ENCODE data around the gene FAM83G.
"Not testable (repeated sequence)": the region's sequence is repeated elsewhere in the genome, so short reads cannot be mapped to it uniquely, and the experiment has no call there.

The FAM83G gene, protein sequence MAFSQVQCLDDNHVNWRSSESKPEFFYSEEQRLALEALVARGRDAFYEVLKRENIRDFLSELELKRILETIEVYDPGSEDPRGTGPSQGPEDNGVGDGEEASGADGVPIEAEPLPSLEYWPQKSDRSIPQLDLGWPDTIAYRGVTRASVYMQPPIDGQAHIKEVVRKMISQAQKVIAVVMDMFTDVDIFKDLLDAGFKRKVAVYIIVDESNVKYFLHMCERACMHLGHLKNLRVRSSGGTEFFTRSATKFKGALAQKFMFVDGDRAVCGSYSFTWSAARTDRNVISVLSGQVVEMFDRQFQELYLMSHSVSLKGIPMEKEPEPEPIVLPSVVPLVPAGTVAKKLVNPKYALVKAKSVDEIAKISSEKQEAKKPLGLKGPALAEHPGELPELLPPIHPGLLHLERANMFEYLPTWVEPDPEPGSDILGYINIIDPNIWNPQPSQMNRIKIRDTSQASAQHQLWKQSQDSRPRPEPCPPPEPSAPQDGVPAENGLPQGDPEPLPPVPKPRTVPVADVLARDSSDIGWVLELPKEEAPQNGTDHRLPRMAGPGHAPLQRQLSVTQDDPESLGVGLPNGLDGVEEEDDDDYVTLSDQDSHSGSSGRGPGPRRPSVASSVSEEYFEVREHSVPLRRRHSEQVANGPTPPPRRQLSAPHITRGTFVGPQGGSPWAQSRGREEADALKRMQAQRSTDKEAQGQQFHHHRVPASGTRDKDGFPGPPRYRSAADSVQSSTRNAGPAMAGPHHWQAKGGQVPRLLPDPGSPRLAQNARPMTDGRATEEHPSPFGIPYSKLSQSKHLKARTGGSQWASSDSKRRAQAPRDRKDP

DNA sequence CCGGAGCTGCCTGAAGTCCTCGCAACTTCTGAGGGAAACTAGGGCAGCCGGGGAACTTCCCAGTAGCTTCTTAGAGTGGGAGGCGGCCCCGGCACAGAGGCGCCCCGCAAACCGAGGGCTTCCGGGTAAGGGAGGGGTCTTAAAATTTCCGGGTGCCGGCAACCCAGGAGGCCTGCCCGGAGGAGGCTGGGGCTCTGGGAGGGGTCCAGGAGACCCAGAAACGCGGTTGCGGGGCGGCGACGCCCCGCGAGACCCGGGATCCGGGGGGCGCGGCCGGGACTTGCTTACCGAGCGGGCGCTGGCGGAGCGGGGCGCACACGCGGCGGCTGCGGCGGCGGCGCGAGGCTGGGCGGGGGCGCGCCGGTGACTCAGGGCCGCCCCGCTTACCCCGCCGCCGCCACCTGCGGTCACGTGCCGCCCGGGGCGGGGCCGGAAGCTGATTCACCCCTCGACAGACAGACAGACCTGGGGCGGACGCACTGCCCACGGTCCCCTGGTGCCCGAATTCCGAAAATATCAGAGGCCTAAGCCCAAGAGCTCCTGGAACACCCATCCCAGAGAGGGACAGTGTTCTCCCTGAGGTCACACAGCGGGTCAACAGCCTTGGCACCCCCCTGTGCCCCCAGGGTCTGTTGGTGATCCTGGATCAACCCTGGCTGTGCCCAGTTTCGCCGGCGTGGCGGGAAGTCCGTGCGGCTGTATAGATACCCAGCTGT is at the start of gene FAM83G:
TSS of gene FAM83G (minus strand) at position 344 of the 716 bp plus-strand sequence. CDS start 723 bp downstream, outside the sequence.
- DNase-seq = peak; percentile 52 to 89 (median 68)

DNA sequence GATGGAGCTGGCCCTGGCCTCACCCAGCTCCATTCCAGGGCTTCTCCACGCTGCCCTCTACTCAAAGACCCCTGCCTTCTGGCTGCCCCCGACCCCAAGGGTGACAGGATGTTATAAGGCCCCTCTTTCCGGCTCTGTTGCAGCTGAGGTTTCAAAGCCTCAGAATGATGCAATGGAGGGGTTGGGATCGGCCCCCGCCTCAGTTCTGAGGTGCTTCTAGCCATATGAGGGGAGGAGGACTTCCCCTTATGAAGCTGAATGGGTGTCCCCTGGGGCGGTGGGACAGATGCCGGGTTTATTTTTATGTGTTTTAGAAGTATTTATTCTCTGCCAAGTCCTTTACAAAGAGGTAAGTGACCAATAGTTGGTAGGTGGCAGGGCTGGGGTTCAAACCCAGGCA is 44.3 kb upstream of the FAM83G start:
- not testable (repeated sequence) for DNase-seq

DNA sequence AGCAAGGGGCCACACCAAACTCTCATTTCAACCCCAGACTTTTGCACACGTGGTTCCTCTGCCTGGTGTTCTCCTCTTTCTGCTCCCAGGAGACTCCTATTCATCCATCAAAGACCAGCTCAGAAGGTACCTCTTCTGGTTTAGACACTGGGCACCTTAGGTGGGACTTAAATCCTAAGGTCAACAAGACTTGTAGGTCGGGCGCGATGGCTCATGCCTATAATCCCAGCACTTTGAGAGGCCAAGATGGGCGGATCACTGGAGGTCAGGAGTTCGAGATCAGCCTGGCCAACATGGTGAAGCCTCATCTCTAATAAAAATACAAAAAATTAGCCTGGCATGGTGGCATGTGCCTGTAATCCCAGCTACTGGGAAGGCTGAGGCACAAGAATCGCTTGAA is 42.9 kb upstream of the FAM83G start:
- not testable (repeated sequence) for DNase-seq

DNA sequence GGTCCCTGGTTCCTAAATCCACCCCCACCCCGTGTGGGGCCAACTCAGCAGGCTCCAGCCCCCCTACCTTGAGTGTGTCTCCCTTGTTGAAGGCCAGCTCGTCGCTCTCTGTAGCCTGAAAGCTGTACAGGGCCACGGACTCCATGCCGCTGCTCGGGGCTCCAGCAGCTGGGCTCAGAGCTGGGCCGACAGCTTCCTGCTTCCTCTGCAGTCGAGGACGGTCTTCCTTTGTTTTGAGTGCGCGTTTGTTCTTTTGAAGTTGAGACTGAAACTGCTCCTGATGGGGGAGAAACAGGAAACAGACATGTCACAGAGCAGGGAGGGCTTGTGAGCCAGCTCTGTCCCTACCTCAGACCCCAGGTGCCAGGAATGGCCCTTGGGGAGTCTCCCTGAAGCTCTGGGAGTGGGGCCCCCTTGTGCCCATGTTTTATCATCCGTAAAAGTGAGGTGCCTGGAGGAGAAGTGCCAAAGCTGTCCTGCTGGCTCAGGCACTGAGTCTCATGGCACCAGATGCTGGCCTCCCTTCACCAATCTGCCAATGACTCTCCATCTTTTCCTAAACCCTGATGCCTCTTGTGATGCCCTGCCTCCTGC is 42.3 kb upstream of the FAM83G start, which contains the start of gene GRAP:
TSS of gene GRAP (minus strand) at position 176 of the 594 bp plus-strand sequence. CDS start at position 145, 31 bp downstream.
- DNase-seq = not testable (repeated sequence)

DNA sequence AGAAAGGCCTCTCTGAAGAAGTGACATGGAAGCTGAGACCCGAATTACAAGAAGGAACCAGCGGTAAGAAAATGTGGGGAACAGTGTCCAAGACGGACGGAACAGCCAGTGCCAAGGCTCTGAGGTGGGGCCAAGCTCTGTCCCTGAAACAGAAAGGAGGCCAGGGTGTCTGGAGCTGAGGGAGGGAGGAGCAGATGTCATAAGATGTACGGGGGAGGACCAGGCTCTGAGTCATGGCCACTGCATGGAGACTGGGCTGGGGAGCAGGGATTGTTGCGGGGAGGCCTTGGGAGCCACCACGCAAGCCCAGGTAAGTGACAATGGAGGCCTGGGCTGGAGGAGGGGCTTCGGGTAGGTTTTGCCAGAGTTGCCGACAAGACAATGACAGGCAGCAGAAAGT is 40.1 kb upstream of the FAM83G start:
- DNase-seq = not testable (repeated sequence)

DNA sequence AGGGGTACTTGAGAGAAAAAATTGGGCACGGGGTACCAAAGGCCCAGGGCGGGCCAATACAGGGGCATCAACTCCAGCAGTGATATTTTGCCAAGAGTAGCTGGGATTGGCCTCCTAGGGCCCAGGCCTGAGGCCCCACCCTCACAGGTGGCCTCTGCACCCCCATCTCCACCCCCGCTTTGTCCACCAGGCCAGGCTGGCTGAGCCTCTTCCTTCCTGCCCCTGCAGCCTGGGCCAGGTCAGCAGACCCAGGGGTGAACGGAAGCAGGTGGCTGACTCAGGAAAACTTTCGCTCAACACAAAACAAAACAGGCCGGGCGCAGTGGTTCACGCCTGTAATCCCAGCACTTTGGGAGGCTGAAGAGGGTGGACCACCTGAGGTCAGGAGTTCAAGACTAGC is 38.5 kb upstream of the FAM83G start:
- DNase-seq = not testable (repeated sequence)

DNA sequence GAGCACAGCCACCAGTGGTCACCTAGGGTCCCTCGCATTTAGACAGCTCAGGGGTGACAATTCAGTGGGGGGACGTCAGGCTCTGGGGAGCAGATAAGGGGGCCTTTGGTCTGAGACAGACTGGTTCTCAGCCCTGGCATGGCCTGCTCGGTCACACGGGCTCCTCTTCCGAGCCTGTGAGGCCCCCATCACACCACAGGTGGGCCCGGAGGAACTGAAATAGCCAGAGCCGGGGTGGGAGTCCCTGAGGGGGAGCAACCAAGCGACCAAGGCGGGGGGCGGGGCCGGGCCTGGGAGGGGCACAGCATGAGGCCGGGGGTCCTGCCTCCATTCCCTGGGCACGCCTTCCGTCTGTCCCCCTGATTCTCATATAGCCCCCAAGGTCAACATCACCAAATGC is 37.8 kb upstream of the FAM83G start:
- not testable (repeated sequence) for DNase-seq

DNA sequence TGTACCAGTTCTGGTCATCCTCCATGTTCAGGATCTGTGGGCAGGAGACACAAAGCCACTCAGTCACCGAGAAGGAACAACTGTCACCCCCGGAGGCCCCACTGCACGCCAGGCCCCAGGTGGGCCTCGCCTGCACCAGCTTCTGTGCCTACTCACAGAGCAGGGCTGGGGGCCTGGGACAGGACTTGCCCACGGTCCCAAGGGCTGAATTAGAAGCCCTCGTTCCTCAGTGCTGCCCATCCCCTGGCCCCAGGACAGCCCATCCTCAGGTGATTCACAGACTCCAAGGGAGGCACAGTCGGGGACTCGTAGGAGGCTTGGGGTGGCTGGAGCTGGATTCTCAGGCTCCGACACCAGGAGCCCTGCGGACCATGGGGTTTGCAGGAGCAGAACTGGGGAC is 37.3 kb upstream of the FAM83G start:
- DNase-seq = not testable (repeated sequence)

DNA sequence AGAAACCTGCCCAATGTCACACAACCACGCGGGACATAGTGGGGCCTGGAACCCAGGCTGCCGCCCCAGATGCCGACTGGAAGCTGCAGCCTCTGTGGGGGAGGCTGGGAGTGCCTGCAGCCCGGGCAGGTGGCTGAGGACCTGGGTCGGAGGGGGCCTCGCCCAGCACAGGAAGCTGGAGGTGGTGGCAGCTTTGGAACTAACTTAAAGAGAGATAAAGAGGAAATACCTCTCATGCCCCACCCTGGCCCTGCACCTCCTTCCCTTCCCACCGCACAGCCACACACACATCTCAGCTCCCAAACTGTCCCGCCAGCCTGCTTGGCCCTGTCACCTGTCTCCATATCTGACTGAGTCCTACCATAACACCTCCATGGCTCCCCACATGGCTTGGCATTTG is 35.8 kb upstream of the FAM83G start:
- DNase-seq = not testable (repeated sequence)

DNA sequence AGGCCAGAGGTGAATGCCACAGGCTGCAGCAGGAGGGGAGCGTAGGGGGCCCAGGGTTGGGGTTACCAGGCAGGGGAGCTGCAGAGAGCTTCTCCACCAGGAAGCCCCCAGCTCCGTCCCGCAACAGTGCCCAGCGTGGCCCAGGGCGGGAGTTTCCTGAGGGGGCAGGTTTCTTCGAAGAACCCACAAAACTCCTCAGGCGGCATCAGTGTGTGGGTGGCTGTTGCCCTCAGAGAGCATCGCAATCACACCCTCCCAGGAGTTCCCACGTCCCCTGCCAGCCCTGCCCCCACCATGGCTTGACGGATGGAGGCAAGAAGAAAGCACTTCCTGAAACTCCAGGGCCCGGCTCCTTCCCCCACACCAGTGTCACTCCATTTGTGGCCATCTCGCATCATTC is 34.2 kb upstream of the FAM83G start:
- DNase-seq = not testable (repeated sequence)

DNA sequence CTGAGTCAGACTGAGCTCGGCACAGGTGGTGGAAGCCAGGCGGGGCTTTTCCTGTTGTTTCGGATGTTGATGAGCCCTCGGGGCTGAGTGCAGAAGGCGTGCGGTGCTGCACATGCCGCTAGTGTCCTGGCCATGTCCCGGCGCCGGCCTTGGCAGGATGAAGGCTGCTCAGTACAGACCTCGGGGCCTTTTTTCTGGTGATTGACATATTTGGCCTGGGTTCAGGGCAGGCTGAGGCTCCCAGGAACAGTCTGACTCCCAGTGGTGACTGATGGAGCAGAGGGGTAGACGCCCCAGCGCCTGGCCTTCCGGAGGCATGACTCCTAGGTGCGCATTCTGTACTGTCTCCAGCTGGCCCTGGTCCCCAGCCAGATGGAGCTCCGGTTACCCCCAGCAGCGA is 33.4 kb upstream of the FAM83G start:
- DNase-seq = not testable (repeated sequence)

DNA sequence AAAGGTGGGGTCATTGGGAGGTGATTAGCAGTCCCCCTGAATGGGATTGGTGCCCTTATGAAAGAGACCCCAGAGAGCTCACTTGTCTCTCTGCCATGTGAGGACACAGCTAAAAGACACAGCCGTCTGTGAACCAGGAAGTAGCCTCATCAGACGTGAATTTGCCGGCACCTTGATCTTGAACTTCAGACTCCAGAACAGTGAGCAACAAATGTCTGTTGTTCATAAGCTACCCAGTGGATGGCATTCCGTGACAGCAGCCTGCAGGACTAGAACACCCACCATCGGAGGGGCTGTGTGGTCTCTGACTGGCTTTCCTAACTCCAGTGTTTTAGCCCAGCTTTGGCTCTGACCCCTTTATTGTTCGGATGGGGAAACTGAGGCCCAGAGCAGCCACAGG is 33.0 kb upstream of the FAM83G start:
- not testable (repeated sequence) for DNase-seq

DNA sequence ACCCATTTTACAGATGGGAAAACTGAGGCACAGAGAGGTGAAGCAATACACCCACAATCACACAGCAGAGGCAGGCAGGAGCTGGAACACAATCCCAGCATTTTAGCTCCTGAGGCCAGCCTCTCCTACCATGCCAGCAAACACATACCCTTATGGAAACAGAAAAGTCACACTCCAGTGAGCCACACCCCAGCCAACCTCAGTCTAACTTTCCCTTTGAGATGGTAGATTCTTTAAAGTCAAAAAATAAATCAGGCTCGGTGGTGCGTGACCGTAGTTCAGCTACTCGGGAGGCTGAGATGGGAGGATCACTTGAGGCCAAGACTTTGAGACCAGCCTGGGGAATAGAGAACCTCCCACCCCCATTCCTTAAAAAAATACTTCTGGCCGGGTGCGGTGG is 31.6 kb upstream of the FAM83G start:
- not testable (repeated sequence) for DNase-seq

DNA sequence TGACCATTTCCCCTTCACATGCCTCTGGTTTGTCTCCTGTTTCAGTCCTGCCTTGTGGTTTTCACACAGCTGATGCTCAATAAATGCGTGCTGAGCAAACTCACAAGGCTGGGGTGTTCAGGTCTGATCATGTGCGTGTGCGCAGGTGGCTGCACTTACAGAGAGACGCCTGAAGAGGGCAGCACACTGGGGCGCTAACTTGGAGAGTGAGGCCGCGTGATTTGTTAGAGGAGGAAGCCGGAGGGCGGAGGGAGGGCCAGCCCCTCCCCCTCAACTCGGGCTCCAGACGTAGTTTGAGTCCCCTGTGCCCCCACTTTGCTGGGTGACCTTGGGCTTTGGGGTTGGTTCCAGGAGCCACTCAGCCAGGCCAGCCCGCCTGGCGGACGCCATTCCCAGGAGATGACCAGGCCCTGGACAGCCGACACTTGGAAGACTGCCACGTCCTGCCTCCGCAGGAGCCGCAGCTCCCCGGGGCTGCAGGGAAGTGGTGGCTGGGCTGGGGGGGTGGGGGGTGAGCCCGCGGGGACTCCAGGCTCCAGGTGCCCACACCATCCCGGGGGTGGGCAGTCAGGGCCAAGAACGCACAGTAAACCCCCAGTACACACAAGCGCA is 27.9 kb upstream of the FAM83G start:
- DNase-seq = not testable (repeated sequence)

DNA sequence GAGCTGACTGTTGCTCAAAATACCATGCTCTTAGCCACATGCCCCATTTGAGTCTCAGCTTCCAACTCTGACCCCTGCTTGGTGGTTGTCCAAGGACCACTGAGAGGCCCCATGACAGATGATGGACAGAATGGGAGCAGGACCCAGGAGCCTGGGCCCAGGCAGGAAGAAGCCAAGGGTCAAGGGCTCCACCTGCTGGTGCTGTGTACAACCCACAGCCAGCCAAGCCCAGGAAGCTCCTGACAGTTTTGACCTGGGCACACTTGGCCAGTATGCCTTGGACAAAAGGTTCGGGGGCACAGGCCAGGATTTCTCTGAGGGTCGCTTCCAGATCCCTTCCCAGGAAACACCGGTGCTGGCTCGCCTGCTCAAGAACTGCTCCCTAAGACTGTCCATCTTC is 27.2 kb upstream of the FAM83G start:
- not testable (repeated sequence) for DNase-seq

DNA sequence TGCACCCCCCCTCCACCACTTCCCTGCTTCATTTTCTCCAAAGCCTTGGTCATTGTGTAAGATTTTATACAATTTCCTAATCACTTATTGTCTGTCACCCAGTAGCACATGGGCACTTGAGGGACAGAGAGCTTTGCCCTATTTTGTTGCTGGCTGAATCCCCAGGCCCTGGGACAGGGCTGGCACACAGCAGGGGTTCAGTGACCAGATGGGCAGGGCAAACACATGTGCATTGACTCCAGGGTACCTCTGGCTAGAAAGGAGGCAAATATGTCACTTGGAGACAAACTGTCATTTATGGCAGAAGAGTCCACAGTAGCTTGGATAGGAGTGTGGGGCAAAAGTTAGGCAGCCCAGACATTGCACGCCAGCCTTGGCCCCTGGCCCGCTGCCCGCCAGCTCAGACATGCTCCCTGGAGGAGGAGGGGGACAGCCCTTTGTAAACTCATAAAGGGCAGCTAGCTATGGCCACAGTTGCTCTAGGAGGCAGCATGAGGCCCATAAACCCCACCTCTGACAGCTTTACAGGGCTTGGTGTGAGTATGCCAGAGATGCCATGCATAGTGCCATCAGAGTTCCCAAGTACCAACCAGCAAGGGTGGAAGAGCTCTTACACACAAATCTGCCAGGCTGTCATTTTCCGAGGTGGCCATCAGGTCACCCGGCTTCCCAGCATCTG is 26.3 kb upstream of the FAM83G start:
- DNase-seq = not testable (repeated sequence)

DNA sequence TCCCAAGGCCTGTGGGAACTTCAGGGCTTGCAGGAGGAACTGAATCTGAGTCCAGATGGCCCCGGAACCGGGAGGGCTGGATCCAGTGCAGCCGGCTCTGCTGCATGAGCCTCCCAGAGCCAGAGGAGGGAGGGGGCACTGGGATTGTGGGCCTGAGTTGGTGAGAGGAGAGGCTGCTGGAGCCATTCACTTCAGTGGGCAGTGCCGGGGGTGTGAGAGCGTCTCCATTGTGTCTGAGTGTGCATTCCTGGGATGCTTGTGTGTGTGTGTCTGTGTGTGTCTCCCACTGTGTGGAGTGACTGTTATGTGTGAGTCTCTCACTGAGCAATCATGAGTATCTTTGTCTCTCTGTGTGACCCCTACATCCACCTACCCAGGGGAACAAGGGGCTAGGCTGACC is 25.2 kb upstream of the FAM83G start:
- DNase-seq = not testable (repeated sequence)

DNA sequence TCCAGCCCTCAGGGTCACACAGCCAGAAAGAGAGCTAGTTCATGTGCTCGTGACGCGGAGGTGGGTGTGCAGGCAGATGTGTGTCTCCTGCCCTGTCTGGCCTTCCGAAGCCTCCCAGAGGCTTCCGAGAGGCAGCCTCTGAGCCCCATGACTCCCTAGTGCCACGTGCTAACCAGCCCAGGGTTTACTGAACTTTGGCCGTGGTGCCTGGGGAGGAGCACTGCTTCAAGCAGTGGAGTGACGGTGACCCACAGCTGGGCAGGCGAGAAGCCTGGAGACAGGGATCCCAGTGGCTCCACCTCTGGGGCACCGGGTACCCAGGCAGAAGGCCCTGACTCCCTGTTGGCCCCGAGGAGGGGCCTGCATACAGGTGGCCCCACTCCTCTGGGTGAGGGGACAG is 24.1 kb upstream of the FAM83G start:
- DNase-seq = not testable (repeated sequence)

DNA sequence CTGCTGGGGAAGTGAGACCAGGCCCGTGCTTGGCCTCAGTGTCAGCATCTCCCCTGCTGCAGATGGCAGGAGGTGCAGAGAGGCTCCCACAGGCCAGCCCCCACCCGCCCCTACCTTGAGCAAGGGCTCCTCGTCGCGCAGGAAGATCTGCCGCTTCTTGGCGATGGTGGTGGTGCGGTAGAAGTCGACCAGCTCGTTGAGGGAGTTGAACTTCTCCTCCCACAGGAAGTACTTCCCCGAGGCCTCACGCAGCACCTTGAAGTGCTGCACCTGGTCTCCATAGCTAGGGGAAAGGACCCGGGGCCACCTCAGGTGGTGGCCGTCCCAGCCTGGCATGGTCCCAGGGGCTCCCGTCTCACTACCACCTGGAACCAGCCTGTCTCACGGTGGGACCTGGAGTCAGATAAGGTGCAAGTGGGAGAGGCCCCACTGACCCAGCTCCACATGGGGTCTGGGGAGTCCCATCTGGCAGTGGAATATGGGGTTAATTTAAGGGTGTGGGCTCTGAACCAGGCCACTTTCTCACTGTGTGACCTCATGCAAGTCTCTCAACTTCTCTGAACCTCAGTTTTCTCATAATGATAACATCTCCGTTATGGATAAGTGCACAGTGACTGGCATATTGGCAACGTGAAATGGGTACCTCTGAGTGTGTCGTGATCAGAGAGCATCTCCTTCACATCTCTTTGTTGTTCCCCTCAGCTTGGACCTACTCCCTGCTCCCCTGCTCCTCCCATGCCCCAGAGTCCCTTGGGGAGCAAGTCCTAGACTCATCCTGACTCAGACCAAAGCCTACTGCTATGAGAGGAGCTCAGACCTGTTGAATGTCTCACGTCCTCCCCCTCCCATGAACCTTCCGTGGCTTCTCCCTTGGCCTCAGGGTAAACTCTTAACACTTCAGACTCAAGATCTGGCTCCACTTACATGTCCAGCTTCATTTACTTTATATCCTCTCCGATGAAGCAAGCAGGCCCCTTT is 19.8 kb upstream of the FAM83G start:
- DNase-seq = no peak
